GM18909 (cell line): ENCODE results near the gene PDCD1.

Experiments used
- ATAC-seq: cut with Tn5 transposase; IDR thresholded peaks from one replicate; pipeline ENCODE4 v1.9.1; 2021; ENCODE audit warnings: mild to moderate bottlenecking; ENCODE audit not compliant: unreplicated experiment, poor library complexity

PDCD1 gene

DNA sequence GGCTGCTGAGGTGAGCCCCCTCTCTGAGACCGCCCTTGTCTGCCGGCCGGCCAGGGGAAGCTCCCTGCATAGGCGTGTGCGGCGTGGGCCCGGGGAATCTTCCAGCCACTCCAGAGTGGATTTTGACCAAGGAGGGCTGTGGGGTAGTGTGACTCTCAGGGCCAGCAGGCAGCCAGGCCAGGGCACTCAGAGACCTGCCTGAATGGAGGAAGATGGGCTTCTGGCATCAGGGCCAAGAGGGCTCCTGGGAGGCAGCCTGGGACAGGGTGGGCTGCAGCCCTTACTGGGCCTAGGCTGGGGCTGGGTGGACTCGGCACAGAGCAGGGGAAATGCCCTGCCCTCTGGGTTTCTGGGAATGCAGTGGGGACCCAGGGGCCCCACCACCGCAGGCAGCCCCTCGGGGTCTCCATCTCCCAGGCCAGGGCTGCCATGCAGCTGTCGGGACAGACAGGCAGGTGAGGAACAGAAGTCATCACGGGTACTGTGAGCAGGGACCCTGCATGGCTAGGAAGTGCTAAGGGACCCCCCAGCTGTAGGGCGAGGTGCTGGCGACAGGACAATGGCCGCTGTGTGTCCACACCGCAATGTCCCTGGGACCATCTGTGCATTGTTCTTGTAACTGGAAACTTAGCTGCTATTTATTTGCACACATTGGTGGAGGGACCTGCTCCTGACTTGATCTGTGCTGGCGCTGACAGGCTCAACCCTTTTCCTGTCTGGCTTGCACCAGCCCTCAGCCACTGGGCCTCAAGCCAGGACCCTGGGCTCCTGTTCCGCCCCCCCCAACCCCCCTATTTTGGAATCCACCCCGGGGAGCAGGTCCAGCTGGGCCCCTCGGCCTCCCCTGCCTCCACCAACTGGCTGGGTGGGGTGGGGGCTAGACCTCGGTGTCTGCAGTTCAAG is 4.1 kb downstream of the PDCD1 start:
- no peak for ATAC-seq

DNA sequence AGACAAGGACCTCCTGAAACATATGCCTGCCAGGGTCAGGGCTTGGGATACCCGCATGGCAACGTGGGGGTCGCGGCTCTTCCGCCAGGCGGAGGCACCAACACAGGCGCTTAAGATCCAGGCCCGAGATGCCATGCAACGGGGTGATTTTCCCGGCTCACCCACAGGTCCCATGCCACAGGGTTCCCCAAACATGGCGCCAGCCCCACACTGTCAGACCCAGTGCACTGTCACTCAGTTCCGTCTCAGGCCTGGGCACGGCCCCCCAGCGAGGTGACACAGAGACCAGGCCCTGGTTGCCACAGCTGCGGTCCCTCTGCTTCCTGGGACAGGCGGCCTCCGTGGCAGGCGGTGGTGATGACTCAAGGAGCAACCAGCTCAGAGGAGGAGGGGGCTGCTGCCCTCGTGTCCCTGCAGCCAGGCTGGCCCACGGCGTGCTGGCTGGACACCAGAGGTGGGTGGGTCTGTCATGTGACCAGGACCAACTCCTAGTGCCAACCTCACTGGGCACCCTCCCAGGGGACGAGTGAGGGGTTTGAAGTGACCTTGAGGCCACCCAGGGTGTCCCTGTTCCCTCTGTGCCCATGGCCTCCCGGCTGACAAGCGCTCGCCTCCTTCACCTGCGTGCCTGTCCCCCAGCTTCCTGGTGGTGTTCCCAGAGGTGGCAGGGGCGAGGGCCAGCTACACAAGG is 4.9 kb downstream of the PDCD1 start:
- no peak for ATAC-seq

DNA sequence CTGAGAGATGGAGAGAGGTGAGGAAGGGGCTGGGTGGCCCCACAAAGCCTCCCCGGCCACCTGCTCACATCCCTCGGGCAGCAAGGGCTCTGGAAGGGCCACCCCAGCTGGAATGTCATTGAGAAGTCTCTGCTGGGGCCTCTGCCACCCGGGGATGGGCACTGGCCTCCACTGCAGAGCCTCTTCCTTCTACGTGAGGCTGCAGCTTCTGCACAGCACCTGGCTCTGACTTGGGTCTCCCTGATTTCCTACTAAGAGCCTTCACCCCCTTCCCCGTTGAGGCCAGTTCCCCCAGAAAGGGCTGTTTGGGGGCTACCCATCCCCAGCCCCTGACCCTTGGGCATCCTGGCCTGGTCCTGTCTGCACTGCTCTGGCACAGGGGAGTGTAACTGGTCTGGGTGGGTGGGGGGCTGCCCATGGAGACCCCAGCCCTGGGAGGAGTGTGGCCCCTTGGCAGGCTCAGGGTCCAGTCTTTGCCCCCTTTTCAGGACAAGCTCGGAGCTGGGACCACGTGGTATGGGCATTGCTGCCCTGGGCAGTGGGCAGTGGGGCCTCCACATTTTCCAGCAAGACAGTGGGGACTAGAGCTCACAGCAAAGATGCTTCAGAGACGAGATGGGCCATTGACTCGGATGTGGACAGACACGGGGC is 5.6 kb downstream of the PDCD1 start:
- no peak for ATAC-seq

DNA sequence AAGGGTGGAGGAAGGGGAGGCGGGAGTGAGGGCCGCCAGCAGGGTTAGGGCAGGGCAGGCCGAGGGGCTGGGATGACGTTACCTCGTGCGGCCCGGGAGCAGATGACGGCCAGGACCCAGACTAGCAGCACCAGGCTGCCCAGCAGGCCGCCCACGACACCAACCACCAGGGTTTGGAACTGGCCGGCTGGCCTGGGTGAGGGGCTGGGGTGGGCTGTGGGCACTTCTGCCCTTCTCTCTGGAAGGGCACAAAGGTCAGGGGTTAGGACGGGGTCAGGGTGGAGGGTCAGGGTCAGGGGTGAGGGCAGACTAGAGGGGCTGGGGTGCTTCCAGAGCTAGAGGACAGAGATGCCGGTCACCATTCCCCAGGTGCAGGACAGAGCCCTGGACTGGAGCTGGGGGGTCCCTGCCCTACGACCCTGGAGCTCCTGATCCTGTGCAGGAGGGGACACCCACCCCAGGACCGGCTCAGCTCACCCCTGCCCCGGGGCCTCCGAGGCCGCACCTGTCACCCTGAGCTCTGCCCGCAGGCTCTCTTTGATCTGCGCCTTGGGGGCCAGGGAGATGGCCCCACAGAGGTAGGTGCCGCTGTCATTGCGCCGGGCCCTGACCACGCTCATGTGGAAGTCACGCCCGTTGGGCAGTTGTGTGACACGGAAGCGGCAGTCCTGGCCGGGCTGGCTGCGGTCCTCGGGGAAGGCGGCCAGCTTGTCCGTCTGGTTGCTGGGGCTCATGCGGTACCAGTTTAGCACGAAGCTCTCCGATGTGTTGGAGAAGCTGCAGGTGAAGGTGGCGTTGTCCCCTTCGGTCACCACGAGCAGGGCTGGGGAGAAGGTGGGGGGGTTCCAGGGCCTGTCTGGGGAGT is 6.3 kb downstream of the PDCD1 start:
- ATAC-seq: no peak

DNA sequence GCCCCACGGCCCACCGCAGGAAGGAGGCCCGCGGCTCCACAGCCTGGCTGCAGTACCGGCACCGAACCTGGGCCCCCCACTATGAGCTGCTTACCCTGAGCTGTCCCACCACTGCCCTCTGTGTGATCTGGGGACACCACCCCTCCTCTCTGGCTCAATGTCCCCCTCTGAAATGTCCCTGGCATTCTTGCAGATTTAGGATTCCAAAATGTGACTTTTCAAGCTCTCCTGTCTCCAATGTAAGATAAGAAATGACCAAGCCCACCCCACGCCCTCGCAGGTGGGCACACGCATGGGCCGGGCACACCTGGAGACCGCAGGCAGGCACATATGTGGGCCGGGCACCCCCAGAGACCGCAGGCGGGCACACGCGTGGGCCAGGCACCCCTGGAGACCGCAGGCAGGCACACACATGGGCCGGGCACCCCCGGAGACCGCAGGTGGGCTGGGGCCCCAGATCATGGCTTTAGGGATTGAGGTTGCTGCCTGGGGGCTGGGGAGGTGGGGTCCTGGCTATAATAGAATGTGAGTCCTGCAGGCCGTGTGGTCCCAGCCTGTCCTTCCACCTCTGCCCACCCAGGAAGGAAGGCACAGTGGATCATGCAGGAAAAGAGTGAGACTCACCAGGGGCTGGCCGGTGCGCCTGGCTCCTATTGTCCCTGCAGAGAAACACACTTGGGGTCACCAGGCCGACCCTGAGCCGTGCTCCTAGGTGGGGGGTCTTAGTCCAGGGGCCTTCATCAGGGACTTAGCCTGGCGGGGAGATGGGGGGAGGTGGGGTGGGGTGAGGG is 7.2 kb downstream of the PDCD1 start:
- ATAC-seq: no peak

DNA sequence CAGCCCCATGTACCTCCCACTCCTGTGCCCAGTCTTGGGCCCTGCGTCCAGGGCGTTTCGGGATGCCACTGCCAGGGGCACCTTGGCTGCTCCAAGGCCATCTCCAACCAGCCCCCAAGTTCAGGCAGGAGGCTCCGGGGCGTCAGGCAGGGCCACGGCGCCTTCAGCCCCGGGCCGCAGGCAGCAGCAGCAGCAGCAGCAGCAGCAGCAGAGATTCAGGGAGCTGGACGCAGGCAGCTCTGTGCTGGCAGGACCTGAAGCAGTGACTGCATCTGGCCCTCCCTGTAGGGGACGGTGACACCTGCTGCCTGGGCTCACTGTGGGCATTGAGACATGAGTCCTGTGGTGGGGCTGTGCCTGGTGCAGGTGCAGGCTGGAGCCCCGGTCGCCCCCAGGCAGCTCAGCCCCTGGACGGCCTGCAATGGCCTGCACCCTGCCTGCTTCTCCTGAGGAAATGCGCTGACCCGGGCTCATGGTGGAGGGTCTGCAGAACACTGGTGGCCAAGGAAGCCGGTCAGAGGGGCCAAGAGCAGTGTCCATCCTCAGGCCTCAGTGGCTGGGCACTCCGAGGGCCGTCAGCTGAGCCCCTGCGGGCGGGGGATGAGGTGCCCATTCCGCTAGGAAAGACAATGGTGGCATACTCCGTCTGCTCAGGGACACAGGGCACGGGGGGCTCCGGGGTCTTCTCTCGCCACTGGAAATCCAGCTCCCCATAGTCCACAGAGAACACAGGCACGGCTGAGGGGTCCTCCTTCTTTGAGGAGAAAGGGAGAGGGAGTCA is 8.0 kb downstream of the PDCD1 start:
- ATAC-seq: no peak

DNA sequence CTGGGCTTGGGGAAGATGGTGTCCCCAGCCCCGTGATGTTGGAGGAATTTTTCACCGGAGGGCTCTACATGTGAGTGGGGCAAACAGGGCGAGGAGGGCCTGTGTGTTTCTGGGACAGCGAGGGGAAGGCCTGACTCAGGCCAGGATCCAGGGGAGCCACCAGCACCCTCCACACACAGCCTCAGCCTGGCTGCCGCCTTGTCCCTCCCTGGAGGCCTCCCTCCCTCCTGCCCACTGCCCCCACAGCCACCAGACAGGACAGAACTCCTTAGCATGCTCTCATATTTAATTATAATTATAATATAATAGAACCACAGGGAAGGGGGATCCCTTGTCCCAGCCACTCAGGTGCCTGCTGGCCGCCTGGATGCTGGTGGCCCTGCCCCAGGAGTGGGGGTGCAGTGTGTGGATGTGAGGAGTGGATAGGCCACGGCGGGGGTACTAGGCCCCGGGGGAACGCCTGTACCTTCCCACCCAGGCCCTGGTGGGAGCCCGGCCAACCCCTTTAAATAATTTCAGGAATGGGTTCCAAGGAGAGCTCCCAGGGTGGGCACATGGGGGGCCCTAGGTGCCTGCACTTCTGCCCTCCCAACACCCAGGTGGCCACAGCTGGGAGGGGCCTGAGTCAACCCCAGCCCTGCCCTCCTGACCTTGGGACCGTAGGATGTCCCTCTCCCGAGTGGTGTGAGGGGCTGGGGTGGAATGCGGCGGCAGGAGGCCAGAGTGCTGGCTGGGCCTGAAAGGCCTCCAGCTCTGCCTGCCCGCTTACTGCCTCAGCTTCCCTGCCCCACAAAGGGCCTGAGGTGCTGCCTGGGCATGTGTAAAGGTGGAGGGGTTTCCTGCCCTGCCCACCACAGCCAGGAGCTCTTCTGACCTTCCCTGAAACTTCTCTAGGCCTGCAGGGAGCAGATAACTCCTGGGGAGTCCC is 8.8 kb downstream of the PDCD1 start:
- ATAC-seq: no peak

DNA sequence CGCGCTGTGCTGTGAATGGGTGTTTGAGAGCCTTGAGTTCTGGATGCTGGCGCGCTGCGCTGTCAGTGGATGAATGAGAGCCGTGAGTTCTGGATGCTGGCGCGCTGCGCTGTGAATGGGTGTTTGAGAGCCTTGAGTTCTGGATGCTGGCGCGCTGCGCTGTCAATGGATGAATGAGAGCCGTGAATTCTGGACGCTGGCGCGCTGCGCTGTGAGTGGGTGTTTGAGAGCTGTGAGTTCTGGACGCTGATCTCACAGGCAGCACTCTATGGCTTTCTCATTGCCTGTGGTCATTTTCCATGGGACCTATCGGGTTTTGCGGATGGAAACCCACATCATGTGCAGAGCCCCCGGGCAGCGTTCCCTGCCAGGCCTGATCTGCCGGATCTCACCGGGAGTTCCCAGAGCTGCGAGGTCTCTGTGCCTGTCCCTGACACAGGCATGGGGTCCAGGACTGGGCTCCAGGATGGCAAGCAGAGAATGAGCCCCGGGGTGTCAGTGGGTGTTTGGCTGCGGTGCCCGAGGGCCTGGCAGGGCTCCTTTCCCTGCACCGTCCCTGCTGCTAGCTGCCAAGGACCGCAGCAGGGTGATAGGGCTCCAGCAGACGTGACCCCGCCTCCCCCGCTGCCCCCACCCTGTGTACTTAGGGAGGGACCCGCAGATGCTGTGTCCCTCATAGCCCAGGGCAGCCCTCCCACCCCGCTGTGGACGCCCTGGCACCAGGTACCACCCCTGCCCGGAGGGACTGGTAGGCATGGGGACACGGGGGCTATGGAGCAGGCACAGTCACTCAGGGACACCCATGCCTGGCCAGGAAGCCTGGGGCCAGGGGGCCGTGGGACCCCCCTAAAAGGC is 9.7 kb downstream of the PDCD1 start:
- ATAC-seq: no peak

DNA sequence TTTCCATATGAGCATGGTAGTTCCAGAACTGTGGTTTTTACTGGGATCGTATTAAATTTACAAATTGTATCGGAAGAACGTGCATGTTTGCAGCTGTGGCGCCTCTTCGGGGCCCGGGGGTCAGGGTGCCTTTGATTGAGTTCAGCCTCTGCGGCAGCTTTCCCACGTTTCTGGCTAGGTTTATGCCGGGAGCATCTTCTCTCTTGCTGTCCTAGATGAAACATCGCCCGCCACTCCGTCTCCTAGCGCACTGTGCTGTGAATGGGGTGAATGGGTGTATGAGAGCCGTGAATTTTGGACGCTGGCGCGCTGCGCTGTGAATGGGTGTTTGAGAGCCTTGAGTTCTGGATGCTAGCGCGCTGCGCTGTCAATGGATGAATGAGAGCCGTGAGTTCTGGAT is 12.3 kb downstream of the PDCD1 start:
- ATAC-seq: no peak

DNA sequence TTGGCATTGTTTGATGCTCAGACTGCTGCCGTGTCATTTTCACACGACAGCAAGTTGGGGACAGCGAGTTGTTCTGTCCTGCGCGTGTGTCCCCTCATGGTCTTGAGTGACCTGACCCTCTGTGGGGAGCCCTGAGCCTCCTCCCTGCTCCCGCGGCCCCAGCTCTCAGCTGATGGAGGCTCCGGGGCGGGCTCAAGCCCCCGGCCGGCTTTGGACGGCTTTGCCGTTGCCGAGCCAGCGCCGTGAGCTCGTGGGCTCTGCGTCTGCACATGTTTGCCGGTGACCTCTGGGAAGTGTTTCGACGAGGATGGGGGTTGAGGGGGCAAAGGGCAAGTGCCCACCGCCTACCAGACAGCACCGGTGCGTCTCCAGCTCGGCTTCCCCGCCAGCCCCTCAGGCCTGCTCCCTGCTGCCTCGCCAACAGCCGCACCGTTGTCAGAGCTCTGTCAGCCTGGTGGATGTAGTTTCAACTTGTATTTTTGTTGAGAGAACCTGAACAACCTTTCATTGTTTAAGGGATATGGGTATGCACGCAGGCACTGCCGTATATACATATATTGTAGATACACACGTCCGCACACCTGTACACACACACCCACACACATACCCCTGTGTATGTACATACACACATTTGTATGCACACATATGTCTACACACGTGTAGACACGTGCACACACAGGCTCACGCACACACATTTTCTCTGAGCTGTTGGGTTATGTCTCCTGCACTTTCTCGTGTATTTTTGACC is 13.7 kb downstream of the PDCD1 start:
- ATAC-seq: no peak

DNA sequence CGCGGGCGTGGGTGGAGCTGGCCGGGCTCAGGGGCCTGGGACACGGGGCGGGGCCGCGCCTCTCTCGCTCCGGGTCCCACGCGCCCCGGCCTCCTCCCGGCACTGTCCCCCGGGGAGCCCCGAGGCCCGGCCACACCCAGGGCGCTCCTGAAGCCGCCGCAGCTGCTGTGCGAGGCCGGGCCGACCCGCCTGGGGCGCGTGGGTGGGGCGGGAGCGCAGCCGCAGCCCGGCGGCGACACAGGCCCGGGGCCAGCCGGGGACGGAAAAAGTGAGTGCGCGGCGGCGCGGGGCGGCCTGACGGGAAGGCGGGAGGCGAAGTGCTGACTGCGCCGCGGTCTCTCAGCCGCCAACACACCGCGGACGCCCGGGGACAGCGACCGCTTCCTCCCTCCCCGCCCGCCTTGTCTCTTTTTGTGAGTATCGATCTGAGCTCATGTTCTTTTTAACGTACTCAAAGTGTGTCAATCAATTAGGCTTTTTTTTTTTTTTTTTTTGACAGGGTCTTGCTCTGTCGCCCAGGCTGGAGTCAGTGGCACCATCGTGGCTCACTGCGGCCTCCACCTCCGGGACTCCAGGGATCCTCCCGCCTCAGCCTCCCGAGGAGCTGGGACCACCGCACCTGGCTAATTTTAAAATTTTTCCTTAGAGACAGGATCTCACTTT is 14.5 kb downstream of the PDCD1 start:
- peak; percentile 72 for ATAC-seq

DNA sequence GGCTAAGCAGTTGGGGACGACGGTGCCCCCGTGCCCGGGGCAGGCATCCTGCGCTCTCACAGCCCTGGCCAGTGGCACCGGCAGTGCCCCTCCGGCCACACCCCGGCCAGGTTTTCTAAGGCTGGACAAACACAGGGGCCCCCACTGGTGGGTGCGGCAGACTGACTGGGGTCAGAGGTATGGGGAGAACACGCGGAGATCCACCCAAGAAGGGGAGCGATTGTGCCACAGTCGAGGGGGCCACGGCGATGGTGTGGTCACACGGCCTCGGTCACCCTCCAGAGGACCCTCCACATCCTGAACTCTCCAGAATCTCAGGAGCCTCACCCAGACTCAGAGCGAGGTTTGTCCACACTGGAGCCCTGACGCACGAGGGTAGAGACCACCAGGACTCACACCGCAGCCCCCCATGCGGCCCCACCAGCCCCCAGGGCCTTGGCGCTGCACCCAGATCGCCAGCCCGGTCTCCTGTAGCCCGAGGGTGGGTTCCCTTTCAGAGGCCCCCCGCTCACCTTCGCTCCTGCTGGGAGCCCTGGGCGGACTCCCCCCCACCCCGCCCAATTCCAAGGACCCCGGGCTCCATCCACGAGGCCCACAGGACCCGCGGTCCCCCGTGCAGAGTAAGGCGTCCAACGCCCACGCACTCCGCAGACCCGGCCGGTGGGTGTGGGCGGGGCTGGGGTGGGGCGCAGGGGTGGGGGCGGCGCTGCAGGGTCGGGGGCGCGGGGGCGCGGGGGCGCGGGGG is 15.2 kb downstream of the PDCD1 start:
- no peak for ATAC-seq

DNA sequence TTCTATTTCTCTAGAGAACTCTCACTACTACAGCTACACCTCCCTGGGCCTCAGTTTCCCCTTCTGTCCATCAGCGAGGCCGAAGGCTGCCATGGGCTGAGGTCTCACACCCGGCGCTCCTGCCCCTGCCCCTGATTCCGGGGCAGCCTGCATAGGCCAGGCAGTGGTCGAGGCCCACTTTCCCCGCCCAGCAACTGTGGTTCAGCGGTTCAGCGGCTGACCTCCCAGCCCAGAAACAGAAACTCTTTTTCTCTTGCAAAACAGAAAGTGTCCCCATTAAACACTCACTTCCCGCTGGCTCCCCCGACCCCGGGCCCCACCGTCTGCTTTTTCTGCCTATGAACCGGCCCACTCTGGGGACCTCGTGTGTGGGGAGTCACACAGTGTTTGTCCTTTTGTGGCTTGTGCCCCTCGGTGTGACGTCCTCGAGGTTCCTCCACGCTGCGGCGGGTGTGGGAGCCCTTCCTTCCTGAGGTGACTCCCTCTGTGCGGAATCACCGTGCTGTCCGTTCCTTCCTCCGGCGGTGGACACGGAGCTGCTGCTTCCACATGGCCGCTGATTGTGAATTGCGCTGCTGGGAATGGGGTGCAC is 16.0 kb downstream of the PDCD1 start:
- ATAC-seq: peak; percentile 57

DNA sequence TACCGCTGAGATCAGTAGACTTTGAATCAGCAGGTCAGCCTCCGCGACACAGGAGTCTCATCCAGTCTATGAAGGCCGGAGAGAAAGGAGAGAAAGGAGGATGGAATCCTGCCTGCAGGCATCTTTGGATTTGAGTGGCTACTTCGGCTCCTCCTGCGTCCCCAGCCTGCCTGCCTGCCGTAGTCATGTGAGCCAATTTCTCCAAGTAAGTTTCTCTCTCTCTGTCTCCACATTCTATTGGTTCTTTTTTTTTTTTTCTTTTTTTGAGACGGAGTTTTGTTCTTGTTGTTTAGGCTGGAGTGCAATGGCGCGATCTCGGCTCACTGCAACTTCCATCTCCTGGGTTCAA is 16.7 kb downstream of the PDCD1 start:
- ATAC-seq: no peak
